NOMO-1 treated with dmso at 0.1 percent for 144 hours (cell line): ENCODE results near the gene EFNA4.
A peak's percentile ranks its signal among the peaks of the same experiment; 100 is the strongest.

ENCODE experiments used
- DNase-seq: peaks from one replicate; lab custom pipeline; 2025; ENCODE audit not compliant: unreplicated experiment; lab: John Stamatoyannopoulos, UW

EFNA4 gene

GRCh38 chr1:155072531-155073289 is 9.2 kb downstream of the EFNA4 start:
- DNase-seq = no peak

- DNase-seq = no peak
These were observed 10.1 kb downstream of the EFNA4 start for GRCh38 chr1:155073377-155074242.

GRCh38 chr1:155075535-155075934 is 12.0 kb downstream of the EFNA4 start:
- no peak for DNase-seq

- DNase-seq = no peak
These were observed 12.8 kb downstream of the EFNA4 start for GRCh38 chr1:155076371-155076770.

GRCh38 chr1:155077346-155077745 is 13.8 kb downstream of the EFNA4 start:
- DNase-seq = no peak

DNA sequence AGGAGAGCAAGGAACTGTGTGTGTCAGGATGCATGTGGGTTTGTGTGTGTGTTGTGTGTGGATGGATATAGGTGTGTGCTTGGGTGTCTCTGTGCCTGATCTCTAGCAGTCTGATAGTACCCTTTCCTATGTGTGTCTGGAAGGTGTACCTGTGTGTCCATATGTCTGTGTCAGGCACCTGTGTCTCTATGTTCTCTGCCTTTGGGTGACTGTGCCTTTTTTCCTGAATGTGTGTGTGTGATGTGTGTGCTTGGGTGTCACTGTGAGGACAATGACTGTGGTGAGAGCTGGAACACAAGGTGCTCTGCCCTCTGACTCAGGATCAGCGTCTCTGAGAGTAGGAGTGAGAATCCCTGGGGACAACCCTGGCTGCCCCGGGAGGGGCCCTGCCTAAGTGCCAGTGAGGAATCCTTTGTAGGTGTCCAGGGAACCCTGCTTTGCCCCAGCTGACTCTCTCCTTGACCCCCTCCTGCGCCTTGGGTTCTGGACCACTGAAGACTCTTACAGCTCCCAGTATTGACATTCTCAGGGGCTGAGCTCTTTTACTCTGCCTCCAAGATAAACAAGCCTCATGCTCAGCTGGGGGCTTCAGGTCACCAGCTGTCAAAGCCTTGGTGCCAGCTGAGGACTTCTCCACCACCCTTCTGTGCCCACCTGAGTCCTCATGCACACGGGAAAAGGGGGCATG is 14.4 kb downstream of the EFNA4 start:
- no peak for DNase-seq

GRCh38 chr1:155078469-155079209 is 15.1 kb downstream of the EFNA4 start, which contains the start of gene EFNA3:
Gene EFNA3, plus strand, starts transcription at chr1:155078837. Its CDS starts 105 bp downstream, at chr1:155078942.
- DNase-seq = no peak

DNA sequence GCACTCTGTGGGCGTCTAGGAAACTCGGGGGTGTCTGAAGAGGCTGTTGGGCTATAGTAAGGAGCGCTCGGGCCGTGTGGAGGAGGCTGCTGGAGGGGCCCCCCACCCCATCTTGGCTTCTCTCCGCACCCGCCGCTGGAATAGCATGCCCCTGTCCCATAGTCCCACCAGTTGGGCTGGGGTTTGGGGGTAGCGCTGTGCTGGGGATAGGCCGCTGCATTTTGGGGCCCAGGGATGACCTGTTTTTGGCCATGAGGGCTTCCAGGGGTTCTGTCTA is 15.6 kb downstream of the EFNA4 start:
- DNase-seq = no peak

GRCh38 chr1:155079487-155080311 is 16.2 kb downstream of the EFNA4 start:
- DNase-seq = no peak

- no peak for DNase-seq
These were observed 17.0 kb downstream of the EFNA4 start for GRCh38 chr1:155080312-155081228.

DNA sequence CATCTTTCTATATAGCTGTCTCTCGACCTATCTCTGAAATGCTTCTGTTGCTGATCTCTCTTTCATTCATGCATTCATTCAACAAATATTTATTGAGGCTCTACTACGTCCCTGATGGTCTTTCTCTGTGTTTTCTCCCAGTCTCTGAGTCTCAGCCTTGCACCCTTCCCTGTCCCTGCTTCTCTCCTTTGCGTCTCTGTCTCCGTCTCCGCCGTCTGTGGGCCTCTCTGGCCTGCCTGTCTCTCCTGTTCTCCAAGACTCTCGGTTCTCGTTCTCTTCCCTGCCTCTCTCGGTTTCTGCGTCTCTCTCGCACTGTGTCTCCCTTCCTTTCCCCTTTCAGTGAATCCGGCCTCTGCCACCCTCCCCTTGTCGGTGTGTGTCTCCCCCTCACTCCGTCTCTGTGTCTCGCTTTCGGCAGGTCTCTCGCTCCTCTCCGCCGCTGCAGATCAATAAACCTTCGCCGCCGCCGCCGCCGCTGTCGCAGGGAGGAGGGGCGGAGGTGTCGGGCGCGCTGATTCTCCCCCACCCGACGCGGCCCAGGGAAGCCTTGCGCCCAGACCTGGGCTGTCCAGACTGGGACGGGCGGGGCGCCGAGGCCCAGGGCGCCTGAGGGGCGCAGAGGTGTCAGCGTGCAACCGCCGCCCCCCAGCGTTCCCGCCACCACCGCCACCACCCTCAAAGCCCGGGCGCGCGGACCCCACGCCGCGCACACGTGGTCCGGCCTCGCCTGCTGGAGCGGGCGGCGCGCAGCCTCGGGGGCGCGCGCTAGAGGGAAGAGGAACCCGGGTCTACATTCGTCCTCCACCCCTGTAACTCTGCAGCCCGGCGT is 18.1 kb downstream of the EFNA4 start:
- DNase-seq = peak; percentile 21

- no peak for DNase-seq
These were observed 18.9 kb downstream of the EFNA4 start for GRCh38 chr1:155082301-155083051.

DNA sequence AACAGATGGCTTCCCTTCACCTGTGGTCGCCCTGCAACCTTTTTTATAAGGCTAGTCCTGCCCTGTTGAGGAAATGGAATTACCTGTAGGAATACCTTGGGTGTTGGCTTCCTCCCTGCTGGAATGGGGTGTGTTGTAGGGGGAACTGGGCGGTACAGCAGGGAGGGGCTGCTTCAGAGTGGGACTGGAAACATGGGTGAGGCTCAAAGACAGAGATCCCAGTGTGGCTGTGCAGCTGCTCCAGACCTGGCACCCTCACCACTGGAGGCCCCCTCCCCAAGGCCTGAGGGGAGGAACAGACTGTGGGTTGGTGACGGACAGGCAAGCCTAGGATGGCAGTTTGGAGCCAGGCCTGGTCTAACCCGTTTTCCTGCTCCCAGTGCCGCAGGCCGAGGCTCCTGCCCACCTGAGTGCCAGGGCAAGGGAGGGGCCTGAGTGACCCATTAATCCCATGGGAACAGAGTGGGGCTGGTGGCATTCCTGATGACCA is 19.6 kb downstream of the EFNA4 start:
- no peak for DNase-seq

DNA sequence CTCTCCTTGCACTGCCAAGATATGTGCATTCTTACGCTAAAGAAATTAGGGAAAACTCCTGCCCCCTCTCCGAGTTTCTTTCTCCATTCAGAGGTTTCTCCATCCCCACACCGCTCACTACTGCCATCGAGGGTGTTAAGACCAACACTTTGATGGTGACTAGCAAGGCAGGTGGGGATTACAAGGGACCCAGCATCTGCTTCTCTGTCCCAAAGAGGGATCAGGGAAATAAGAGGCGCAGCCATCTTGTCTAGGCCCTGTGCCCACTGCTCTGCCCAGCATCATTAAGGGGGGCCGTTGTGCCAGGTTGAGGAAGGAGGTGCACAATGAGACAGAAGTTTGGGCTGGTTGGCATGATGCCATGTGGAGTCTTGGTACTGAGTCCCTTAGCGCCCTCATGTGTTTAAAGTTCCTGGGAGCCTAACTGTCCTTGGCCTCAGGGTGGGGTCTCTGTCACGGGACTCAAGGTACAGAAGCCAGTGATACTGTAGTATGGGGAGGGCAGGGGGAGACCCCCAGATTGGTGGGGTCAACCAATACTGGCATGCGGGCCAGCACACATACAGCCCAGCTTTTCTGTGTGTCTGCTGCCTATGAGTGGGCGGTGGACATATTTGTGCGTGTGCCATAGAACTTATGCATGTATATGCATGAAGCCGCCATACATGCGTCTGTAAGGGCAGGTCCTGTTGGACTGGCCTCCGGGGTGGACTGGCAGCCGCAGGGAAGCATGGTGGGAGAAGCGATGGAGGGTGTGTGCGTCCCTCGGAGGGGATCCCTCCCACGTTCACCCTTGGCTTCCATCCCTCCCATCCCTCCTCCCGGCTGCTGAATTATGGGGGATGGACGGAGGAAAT is 20.6 kb downstream of the EFNA4 start:
- DNase-seq = no peak

- DNase-seq = peak; percentile 98
These were observed 21.4 kb downstream of the EFNA4 start for GRCh38 chr1:155084722-155085503.
